ENCODE measurements around the gene CDKN2B. TPM values are rescaled to one million over a fixed set of nuclear protein-coding genes. Genes with fewer than 3 reads are reported as not detected.

The CDKN2B gene
- total and polyA plus RNA-seq, 9 donors, result 0.63 to 5.7 (median 1.7) TPM

- DNase-seq, result no peak
- no peaks in the 10 kb centered on the region for H3K4me1 ChIP-seq (ENCODE audit: insufficient read depth)
- TF ChIP-seq EP300 (IDR thresholded peaks at IDR 0.05) (no peak), POLR2A (IDR thresholded peaks at IDR 0.05) (no peak)
- TF ChIP-seq, protein P1, sequence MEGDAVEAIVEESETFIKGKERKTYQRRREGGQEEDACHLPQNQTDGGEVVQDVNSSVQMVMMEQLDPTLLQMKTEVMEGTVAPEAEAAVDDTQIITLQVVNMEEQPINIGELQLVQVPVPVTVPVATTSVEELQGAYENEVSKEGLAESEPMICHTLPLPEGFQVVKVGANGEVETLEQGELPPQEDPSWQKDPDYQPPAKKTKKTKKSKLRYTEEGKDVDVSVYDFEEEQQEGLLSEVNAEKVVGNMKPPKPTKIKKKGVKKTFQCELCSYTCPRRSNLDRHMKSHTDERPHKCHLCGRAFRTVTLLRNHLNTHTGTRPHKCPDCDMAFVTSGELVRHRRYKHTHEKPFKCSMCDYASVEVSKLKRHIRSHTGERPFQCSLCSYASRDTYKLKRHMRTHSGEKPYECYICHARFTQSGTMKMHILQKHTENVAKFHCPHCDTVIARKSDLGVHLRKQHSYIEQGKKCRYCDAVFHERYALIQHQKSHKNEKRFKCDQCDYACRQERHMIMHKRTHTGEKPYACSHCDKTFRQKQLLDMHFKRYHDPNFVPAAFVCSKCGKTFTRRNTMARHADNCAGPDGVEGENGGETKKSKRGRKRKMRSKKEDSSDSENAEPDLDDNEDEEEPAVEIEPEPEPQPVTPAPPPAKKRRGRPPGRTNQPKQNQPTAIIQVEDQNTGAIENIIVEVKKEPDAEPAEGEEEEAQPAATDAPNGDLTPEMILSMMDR (IDR thresholded peaks at IDR 0.05), result no peak
- 84 to 89% (median 89%) methylated on average over 3 of the region's 3 CpGs for WGBS, 3 donors
- H3K27ac ChIP-seq, result no peak overlapping the region
- no peaks in the 10 kb centered on the region for H3K27me3 ChIP-seq
- H3K9me3 ChIP-seq, result no peaks in the 10 kb centered on the region
- no peak overlapping the region for H3K4me3 ChIP-seq
- H3K36me3 ChIP-seq, result no peaks in the 10 kb centered on the region
- intact Hi-C loops (cut with DNase I), result no loop called here
Measured at GRCh38 chr9:22054076-22054475, 45.0 kb upstream of the CDKN2B start.

GRCh38 chr9:22053178-22053577 lies 44.1 kb upstream of the CDKN2B start:
- TF ChIP-seq POLR2A (IDR thresholded peaks at IDR 0.05), result no peak
- TF ChIP-seq, protein P1 (IDR thresholded peaks at IDR 0.05), result no peak
- no peak for TF ChIP-seq EP300 (IDR thresholded peaks at IDR 0.05)
- no peak overlapping the region for H3K27ac ChIP-seq
- no peaks in the 10 kb centered on the region for H3K4me1 ChIP-seq (ENCODE audit: insufficient read depth)
- no peaks in the 10 kb centered on the region for H3K9me3 ChIP-seq
- intact Hi-C loops (cut with DNase I), result no loop called here
- no peak overlapping the region for H3K4me3 ChIP-seq
- no peak for DNase-seq
- no peaks in the 10 kb centered on the region for H3K36me3 ChIP-seq
- no peaks in the 10 kb centered on the region for H3K27me3 ChIP-seq
- WGBS, 3 donors, result 39 to 55% (median 48%) methylated on average over 2 of the region's 2 CpGs

GRCh38 chr9:22052376-22052945 lies 43.4 kb upstream of the CDKN2B start:
- H3K27ac ChIP-seq, result no peak overlapping the region
- H3K4me3 ChIP-seq, result no peak overlapping the region
- WGBS, 3 donors, result 30 to 43% (median 35%) methylated on average over 4 of the region's 4 CpGs
- no peaks in the 10 kb centered on the region for H3K36me3 ChIP-seq
- H3K27me3 ChIP-seq, result no peaks in the 10 kb centered on the region
- intact Hi-C loops (cut with DNase I), result no loop called here
- H3K9me3 ChIP-seq, result no peaks in the 10 kb centered on the region
- no peaks in the 10 kb centered on the region for H3K4me1 ChIP-seq (ENCODE audit: insufficient read depth)
- TF ChIP-seq, protein P1 (IDR thresholded peaks at IDR 0.05), result no peak
- no peak for TF ChIP-seq EP300 (IDR thresholded peaks at IDR 0.05)
- no peak for TF ChIP-seq POLR2A (IDR thresholded peaks at IDR 0.05)
- no peak for DNase-seq

GRCh38 chr9:22050924-22051323 lies 41.8 kb upstream of the CDKN2B start:
- intact Hi-C loops (cut with DNase I), result no loop called here
- DNase-seq, result no peak
- TF ChIP-seq POLR2A (IDR thresholded peaks at IDR 0.05), result no peak
- TF ChIP-seq, protein P1 (IDR thresholded peaks at IDR 0.05), result no peak
- TF ChIP-seq EP300 (IDR thresholded peaks at IDR 0.05), result no peak
- H3K4me3 ChIP-seq, result no peak overlapping the region
- H3K27ac ChIP-seq, result no peak overlapping the region
- WGBS, 3 donors, result 71 to 74% (median 71%) methylated on average over 4 of the region's 4 CpGs
- H3K36me3 ChIP-seq, result no peaks in the 10 kb centered on the region
- H3K4me1 ChIP-seq (ENCODE audit: insufficient read depth), result no peaks in the 10 kb centered on the region
- no peaks in the 10 kb centered on the region for H3K9me3 ChIP-seq
- H3K27me3 ChIP-seq, result no peaks in the 10 kb centered on the region

Measured in ovary (tissue), 9 donors.